ENCODE data around the gene ATXN7.
A peak's percentile ranks its signal among the peaks of the same experiment; 100 is the strongest.

The ATXN7 gene

GRCh38 chr3:63943678-63944077 lies 80.0 kb downstream of the ATXN7 start:
- Mint-ChIP-seq H3K4me3 (no peak overlapping the region), H3K27ac (peak overlapping the region; percentile 0), H3K27me3 (ENCODE audit: low read depth) (no peaks in the 10 kb centered on the region), H3K36me3 (ENCODE audit: low read depth) (peaks cover 22% of the 10 kb centered on the region), H3K9me3 (no peaks in the 10 kb centered on the region), H3K4me1 (ENCODE audit: low read depth) (peaks cover 46% of the 10 kb centered on the region)
- no peak for DNase-seq (ENCODE audit: low spot score)

- no peak overlapping the region for H3K4me3 Mint-ChIP-seq
- H3K9me3 Mint-ChIP-seq: no peaks in the 10 kb centered on the region
- H3K36me3 Mint-ChIP-seq (ENCODE audit: low read depth): peaks cover 19% of the 10 kb centered on the region
- peak overlapping the region; percentile 2 for H3K27ac Mint-ChIP-seq
- H3K4me1 Mint-ChIP-seq (ENCODE audit: low read depth): peaks cover 49% of the 10 kb centered on the region
- H3K27me3 Mint-ChIP-seq (ENCODE audit: low read depth): no peaks in the 10 kb centered on the region
- no peak for DNase-seq (ENCODE audit: low spot score)
These were observed 82.0 kb downstream of the ATXN7 start for GRCh38 chr3:63945558-63946096.

GRCh38 chr3:63946753-63947152 lies 83.1 kb downstream of the ATXN7 start:
- Mint-ChIP-seq H3K36me3 (ENCODE audit: low read depth) (peaks cover 22% of the 10 kb centered on the region), H3K4me1 (ENCODE audit: low read depth) (peaks cover 53% of the 10 kb centered on the region), H3K27me3 (ENCODE audit: low read depth) (no peaks in the 10 kb centered on the region), H3K4me3 (no peak overlapping the region), H3K9me3 (no peaks in the 10 kb centered on the region), H3K27ac (no peak overlapping the region)
- no peak for DNase-seq (ENCODE audit: low spot score)

GRCh38 chr3:63947594-63947993 lies 83.9 kb downstream of the ATXN7 start:
- no peaks in the 10 kb centered on the region for H3K27me3 Mint-ChIP-seq (ENCODE audit: low read depth)
- H3K4me3 Mint-ChIP-seq: no peak overlapping the region
- peaks cover 58% of the 10 kb centered on the region for H3K4me1 Mint-ChIP-seq (ENCODE audit: low read depth)

GRCh38 chr3:63949005-63949404 lies 85.3 kb downstream of the ATXN7 start:
- Mint-ChIP-seq H3K36me3 (ENCODE audit: low read depth) (peaks cover 20% of the 10 kb centered on the region), H3K27ac (no peak overlapping the region), H3K4me3 (no peak overlapping the region), H3K27me3 (ENCODE audit: low read depth) (no peaks in the 10 kb centered on the region), H3K9me3 (no peaks in the 10 kb centered on the region), H3K4me1 (ENCODE audit: low read depth) (peaks cover 48% of the 10 kb centered on the region)
- DNase-seq (ENCODE audit: low spot score): no peak

More at GRCh38 chr3:63947594-63947993, 83.9 kb downstream of the ATXN7 start:
- peak overlapping the region; percentile 29 for H3K27ac Mint-ChIP-seq
- no peaks in the 10 kb centered on the region for H3K9me3 Mint-ChIP-seq
- no peak for DNase-seq (ENCODE audit: low spot score)
- peaks cover 25% of the 10 kb centered on the region for H3K36me3 Mint-ChIP-seq (ENCODE audit: low read depth)

GRCh38 chr3:63950698-63951097 lies 87.0 kb downstream of the ATXN7 start:
- Mint-ChIP-seq H3K27ac (peak overlapping the region; percentile 85), H3K36me3 (ENCODE audit: low read depth) (peaks cover 25% of the 10 kb centered on the region), H3K27me3 (ENCODE audit: low read depth) (no peaks in the 10 kb centered on the region), H3K4me3 (no peak overlapping the region), H3K9me3 (no peaks in the 10 kb centered on the region), H3K4me1 (ENCODE audit: low read depth) (peaks cover 47% of the 10 kb centered on the region)
- DNase-seq (ENCODE audit: low spot score): no peak

- Mint-ChIP-seq H3K4me3 (peak overlapping the region; percentile 82), H3K4me1 (ENCODE audit: low read depth) (peaks cover 41% of the 10 kb centered on the region), H3K27me3 (ENCODE audit: low read depth) (no peaks in the 10 kb centered on the region), H3K36me3 (ENCODE audit: low read depth) (peaks cover 22% of the 10 kb centered on the region), H3K9me3 (no peaks in the 10 kb centered on the region), H3K27ac (peak overlapping the region; percentile 85)
- DNase-seq (ENCODE audit: low spot score): no peak
These were observed 88.0 kb downstream of the ATXN7 start for GRCh38 chr3:63951492-63952247.

- Mint-ChIP-seq H3K27me3 (ENCODE audit: low read depth) (no peaks in the 10 kb centered on the region), H3K9me3 (no peaks in the 10 kb centered on the region), H3K27ac (no peak overlapping the region), H3K4me1 (ENCODE audit: low read depth) (peaks cover 36% of the 10 kb centered on the region), H3K36me3 (ENCODE audit: low read depth) (peaks cover 22% of the 10 kb centered on the region), H3K4me3 (no peak overlapping the region)
- no peak for DNase-seq (ENCODE audit: low spot score)
These were observed 88.6 kb downstream of the ATXN7 start for GRCh38 chr3:63952248-63952594.

- H3K4me3 Mint-ChIP-seq: no peak overlapping the region
- H3K27me3 Mint-ChIP-seq (ENCODE audit: low read depth): no peaks in the 10 kb centered on the region
These were observed 90.5 kb downstream of the ATXN7 start for GRCh38 chr3:63954182-63954581.

GRCh38 chr3:63955036-63955650 lies 91.5 kb downstream of the ATXN7 start:
- Mint-ChIP-seq H3K27me3 (ENCODE audit: low read depth) (no peaks in the 10 kb centered on the region), H3K4me3 (no peak overlapping the region), H3K4me1 (ENCODE audit: low read depth) (peaks cover 27% of the 10 kb centered on the region), H3K36me3 (ENCODE audit: low read depth) (peaks cover 25% of the 10 kb centered on the region), H3K9me3 (no peaks in the 10 kb centered on the region), H3K27ac (peak overlapping the region; percentile 58)
- no peak for DNase-seq (ENCODE audit: low spot score)

More at GRCh38 chr3:63954182-63954581, 90.5 kb downstream of the ATXN7 start:
- H3K36me3 Mint-ChIP-seq (ENCODE audit: low read depth): peaks cover 22% of the 10 kb centered on the region
- H3K4me1 Mint-ChIP-seq (ENCODE audit: low read depth): peaks cover 27% of the 10 kb centered on the region
- no peaks in the 10 kb centered on the region for H3K9me3 Mint-ChIP-seq
- H3K27ac Mint-ChIP-seq: no peak overlapping the region
- DNase-seq (ENCODE audit: low spot score): no peak

- Mint-ChIP-seq H3K9me3 (no peaks in the 10 kb centered on the region), H3K27ac (no peak overlapping the region), H3K4me3 (no peak overlapping the region), H3K36me3 (ENCODE audit: low read depth) (peaks cover 28% of the 10 kb centered on the region), H3K27me3 (ENCODE audit: low read depth) (no peaks in the 10 kb centered on the region), H3K4me1 (ENCODE audit: low read depth) (peaks cover 30% of the 10 kb centered on the region)
- no peak for DNase-seq (ENCODE audit: low spot score)
These were observed 92.3 kb downstream of the ATXN7 start for GRCh38 chr3:63955830-63956545.

GRCh38 chr3:63959146-63959545 lies 95.5 kb downstream of the ATXN7 start:
- no peak overlapping the region for H3K4me3 Mint-ChIP-seq
- no peak overlapping the region for H3K27ac Mint-ChIP-seq
- no peaks in the 10 kb centered on the region for H3K27me3 Mint-ChIP-seq (ENCODE audit: low read depth)
- no peaks in the 10 kb centered on the region for H3K9me3 Mint-ChIP-seq
- DNase-seq (ENCODE audit: low spot score): no peak
- peaks cover 14% of the 10 kb centered on the region for H3K36me3 Mint-ChIP-seq (ENCODE audit: low read depth)
- H3K4me1 Mint-ChIP-seq (ENCODE audit: low read depth): peaks cover 28% of the 10 kb centered on the region

GRCh38 chr3:63960048-63960711 lies 96.5 kb downstream of the ATXN7 start:
- no peaks in the 10 kb centered on the region for H3K9me3 Mint-ChIP-seq
- peak overlapping the region; percentile 57 for H3K27ac Mint-ChIP-seq
- no peak for DNase-seq (ENCODE audit: low spot score)
- H3K4me1 Mint-ChIP-seq (ENCODE audit: low read depth): peaks cover 33% of the 10 kb centered on the region
- H3K4me3 Mint-ChIP-seq: peak overlapping the region; percentile 53
- peaks cover 7% of the 10 kb centered on the region for H3K36me3 Mint-ChIP-seq (ENCODE audit: low read depth)
- H3K27me3 Mint-ChIP-seq (ENCODE audit: low read depth): no peaks in the 10 kb centered on the region
